Stimulated activated CD8-positive, alpha-beta memory T cell treated with anti-CD3 and anti-CD28 coated beads, Interleukin-12 subunit alpha, Interleukin-12 subunit beta, amount 100 ng/mL, for 24 hours (primary cell): ENCODE measurements around the gene IFNL1.
A peak's percentile ranks its signal among the peaks of the same experiment; 100 is the strongest.
"Not testable (repeated sequence)": the region's sequence is repeated elsewhere in the genome, so short reads cannot be mapped to it uniquely, and the experiment has no call there.

ENCODE experiments used
- DNase-seq: peaks from one replicate; pipeline ENCODE4 v3.0.0-alpha.2; 2020; ENCODE audit errors: extremely low read depth

Gene IFNL1

DNA sequence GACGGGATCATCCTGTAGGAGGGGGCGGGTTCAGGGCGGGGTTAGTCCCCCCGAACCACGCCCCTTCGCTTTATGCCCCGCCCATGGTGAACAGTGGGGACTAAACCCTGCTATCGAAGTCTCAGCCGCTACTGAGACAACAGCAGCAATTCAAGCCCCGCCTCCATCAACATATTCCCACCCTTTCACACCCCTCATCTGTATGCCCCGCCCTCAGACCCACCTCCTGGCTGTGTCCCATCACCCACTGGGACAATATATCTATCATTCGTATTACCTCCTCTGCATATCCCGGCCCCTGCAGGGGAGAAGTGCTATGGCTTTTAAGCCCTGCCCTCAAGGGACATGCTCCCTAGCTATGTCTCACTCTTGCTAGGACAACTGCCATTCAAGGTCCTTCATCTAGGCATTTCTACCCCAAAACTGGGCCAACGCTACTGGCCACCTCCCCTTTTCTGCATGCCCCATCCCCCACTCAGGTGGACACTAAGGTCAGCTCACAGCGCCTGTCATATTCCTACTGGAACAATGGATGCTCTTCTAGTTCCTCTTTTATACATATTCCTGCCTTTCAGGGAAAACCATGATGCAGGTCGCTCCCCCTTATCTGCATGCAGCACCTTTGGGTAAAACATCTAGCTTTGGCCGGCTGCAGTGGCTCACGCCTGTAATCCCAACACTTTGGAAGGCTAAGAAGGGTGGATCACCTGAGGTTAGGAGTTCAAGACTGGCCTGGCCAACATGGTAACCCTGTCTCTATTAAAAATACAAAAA, 12.5 kb downstream of the IFNL1 start:
- no peak for DNase-seq

DNA sequence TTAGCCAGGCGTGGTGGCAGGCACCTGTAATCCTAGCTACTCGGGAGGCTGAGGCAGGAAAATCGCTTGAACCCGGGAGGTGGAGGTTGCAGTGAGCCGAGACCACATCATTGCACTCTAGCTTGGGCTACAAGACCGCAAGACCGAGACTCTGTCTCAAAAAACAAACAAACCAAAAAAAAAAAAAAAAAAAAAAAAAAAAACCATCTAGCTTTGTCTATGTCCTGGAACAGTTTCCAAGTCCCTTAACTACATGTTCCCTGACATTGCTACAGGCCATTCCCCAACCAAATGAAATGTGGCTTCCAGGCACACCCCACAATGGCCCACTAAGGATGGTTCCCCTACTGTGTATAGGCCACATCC, 13.1 kb downstream of the IFNL1 start:
- not testable (repeated sequence) for DNase-seq

DNA sequence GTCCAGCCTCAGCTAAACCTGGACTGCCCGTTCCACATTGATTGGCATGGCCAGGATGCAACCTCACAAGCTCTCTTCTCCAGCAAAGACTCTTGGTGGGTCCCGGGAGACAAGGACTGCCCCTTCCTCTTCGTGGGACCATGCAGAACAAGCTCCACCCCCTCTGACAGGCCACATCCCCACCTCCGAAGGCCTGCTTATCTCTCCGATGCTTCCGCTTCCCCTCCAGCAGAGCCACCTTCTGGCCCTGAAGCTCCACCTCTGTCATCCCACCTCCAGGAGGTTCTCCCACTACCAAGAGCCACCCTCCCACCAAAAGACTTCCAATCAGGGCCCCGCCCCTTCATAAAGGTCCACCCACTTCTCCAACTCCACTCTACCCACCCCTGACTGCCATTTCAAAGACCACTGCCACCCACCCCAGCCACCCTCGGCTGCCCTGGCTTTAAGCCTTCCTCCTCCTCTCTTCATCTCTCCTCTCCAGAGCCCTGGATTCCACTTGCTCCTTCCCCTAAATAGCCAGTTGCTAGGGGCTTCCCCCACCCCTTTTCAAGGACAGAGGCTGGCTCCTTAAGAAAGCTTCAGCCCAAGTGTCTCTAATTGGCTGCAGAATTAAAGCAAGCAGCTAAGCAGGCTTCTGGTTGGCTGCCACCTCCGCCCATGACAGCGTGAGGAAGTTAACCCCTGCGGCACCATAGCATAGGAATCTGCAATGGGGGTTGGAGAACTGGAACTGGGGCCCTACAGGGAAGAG, 14.5 kb downstream of the IFNL1 start:
- DNase-seq: no peak

DNA sequence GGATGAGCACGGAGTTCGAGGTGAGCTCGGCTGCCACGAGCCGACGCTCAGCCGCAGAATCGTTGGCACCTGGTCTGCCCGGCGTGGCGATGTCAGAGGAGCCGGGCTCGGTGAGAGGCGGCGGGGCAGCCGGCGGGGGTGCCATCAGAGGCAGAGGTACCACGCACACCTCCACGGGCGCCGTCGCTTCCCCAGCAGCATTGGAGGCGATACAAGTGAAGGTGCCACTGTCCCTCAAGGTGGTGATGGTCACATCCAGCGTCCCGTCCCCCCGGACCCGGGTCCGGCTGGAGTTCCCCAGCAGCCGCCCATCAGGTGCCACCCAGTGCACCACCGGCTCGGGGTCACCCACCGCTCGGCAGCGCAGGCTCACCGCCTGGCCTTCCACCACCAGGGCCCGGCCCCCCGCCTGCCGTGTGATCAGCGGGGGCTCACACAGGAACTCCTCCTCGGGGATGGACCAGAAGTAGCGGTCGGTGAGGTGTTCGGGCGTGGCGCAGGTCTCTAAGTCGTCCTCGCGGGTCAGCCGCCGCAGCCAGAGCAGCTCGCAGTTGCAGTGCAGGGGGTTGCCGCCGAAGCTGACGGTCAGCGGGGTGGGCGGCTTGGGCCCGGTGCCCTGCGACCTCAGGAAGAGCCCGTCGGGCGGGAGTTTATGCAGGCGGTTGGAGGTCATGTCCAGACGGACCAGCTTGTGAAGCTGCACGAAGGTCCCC, 18.0 kb downstream of the IFNL1 start:
- no peak for DNase-seq

DNA sequence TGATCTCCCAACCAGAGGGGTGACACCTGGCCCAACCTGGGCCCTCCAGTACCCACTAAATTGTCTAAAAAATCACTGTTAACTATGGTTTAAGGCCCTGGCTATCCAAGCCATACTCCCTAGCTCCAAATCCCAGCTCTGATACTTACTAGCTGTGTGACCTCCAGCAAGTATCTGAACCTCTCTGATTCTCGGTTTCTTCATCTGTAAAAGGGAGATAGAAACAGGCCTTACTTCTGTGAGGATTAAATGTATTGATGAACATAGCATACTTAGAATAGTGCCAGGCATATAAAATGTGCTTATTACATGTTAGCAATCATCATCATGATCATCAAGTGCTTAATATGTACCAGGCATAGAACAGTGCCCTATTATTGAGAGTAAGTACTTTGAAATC, 19.7 kb downstream of the IFNL1 start:
- no peak for DNase-seq

DNA sequence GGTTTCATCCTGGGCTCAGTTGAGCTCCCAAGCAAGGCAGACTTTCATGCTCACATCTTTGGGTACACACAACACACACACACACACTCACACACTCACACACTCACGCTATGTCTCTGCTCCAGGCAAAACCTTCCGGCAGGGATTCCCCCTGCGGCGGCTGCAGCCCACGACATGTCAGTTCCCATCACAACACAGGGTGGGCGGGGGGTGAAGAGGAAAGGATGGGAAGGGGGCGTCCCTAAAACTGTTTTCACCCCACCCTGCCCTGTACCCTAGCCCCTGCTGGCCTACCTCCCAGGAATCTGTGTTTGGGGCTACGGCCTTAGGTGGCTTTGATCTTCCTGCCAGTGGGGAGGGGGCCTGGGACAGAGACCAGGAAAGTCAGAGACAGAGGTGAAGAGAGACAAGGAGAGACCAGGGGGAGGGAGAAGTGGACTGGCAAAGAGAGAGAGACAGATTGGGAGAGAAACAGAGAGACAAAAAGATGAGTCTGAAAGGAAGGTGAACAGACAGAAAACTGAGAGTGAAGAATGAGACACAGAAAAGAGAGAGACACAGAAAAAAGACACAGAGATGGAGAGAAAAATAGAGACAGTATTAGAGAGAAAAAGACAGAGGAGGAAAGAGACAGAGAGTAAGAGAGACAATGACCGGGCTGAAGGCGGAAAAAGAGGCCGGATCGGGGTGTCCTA, 20.6 kb downstream of the IFNL1 start:
- DNase-seq: no peak

DNA sequence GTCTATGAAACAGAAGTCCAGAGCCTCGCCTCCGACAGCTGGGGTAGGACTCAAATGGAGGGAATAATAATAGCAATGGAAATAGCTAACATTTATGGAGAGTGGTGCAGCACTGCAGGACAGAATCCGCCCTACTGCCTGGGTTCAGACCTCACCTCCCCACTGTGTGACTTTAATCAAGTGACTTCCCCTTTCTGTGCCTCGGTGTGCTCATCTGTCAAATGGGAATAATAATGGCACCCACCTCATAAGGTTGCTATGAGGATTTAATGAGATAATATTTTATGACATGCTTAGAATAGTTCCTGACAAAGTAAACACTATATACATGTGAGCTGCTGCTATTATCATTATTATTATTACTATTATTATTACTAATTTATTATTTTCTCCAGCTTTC, 21.3 kb downstream of the IFNL1 start:
- DNase-seq: no peak

DNA sequence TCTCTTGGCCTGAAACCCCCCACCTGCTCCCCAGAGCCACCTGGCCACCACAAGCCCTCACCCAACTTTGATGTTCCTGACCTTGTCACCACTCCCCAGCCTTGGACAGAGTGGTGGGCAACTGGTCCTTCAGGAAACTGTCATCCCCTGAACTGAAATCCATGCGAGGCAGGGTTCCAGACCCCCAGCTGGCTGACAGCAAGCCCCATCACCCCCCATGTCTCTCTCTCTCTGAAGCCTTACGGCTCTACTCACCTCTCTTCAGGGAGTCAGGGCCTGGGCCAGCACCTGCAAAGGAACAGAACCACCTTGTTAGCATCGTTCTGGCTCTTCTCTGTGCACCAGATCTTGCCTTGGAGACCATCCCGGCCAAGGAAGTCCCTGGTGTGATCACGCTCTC, 21.9 kb downstream of the IFNL1 start:
- no peak for DNase-seq

DNA sequence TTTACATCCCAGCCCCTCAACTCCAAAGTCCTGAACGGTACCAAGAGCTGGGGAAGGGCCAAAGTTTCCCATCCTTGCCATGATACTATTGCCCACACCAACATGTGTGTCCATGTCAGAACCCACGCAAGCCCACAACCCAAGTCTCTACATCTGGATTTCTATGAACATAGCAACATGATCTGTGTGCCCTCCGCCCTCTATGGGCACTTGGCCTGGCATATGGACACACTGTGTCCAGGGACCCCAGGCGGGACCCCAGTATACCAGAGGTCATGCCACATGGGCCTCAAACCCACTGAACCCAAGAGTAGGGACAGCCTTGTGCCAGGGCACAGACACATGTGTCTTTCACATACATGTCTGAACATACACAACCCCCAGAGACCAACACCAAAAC, 22.5 kb downstream of the IFNL1 start:
- DNase-seq: no peak

DNA sequence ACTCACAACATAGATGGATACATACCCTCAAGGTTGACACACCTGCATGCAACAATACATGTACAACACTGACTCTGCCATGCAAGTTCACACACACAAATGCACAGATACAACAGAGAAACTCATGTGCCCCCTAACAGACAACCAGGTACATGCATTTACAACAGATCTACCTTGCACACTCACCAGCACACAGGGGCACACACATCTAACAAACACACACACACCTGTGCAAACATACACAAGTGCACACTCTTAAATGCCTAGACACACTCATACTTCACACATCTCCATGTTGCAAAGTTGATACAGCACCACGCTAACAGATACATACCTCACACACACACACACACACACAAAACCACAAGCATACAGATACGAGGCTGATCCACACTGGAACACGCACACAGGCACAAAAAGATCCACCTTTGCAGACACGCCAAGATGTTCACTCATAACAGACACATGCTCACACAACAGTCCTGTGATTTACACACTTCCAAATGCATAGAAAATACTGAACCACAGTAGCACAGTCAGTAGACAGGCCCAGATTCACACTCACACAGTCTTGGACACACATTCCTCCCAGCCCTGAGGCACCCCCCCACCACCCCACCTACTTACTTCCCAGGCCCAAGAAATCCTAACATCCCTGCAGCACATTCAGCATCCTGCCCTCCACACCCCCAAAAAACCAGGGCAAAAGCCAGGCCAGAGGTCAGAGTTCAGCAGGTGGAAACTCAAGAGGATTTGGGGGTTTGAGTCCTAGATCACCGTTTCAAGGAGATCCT, 23.1 kb downstream of the IFNL1 start:
- DNase-seq: no peak

DNA sequence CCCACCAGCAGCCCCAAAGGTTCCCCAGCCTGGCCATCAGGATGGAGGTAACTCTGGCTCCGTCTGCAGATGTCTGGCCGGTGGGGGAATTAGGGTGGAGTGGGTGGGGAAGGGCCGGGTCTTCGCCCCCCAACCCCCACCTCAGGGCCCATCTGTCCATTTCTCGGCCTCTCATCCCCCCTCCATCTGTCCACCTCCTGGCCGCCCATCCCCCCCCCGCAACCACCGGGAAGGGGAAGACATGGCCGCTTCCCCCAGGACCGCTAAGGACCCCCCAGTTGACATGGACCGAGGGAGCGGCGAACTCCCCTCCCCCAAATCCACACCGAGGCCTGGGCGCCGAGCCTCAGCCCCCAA, 23.7 kb downstream of the IFNL1 start:
- DNase-seq: no peak

DNA sequence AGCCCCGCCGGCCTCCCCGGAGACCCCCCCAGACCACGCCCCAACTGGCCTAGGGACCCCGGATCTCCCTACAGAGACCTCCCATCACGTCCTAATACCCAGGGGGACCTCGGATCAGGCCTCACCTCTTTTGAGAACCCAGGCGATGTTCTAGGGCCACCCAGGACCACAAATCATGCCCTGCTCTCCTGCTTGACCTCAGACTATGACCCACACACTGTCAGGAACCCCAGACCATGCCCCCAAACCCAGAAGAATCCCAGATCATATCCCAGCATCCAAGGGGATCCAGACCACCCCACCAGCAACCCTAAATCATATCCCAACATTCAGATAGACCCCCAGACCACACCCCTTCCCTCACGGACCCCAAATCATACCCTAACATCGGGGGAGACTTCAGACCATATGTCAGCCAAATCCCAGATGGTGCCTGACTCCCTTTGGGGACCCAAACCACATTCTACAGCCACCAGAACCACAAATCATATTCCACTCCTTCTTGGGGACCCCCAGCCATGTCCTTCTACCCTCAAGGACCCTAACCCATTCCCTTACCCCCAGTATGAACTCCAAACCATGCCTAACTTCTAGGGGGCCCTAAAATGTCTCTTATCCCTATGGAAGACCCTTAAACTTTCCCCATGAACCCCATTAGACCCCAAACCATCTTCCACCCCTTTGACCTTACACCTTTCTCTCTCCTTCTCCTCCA, 25.1 kb downstream of the IFNL1 start:
- no peak for DNase-seq

DNA sequence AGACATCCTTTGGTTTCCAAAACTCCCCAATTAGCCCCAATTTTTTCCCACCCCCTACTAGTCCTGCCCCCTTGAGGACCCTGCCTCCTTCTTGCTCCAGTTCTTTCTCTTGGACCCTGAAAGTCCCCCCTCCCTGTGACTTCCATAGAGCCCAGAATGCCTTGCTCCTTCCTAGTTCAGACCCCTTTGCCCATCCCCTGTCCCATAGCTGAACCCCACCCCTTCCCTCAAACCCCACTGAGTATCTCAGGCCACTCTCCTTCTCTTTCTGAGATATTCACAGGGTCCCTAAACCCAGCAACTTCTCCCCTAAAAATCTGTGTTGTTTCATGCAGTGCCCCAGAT, 25.6 kb downstream of the IFNL1 start:
- no peak for DNase-seq

DNA sequence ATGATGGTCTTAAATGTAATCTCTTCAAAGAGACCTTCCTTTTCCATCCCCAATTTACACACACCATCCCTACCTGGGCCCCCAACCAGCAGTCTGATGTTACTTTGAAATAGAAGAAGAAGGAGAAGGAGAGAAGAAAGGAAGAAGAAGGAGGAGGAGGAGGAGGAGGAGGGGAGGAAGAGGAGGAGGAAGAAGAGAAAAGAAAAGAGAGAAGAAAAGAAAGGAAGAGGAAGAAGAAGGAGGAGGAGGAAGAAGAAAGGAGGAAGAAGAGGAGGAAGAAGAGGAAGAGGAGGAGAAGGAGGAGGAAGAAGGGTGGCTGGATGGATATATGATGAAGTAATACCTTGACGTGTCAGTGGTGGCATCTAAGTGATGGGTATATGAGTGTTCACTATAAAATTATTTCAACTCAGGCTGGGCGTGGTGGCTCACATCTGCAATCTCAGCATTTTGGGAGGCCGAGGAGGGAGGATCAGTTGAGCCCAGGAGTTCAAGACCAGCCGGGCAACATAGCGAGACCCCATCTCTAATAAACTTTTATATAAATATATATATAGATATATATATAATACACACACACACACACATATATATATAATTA, 28.1 kb downstream of the IFNL1 start:
- no peak for DNase-seq

DNA sequence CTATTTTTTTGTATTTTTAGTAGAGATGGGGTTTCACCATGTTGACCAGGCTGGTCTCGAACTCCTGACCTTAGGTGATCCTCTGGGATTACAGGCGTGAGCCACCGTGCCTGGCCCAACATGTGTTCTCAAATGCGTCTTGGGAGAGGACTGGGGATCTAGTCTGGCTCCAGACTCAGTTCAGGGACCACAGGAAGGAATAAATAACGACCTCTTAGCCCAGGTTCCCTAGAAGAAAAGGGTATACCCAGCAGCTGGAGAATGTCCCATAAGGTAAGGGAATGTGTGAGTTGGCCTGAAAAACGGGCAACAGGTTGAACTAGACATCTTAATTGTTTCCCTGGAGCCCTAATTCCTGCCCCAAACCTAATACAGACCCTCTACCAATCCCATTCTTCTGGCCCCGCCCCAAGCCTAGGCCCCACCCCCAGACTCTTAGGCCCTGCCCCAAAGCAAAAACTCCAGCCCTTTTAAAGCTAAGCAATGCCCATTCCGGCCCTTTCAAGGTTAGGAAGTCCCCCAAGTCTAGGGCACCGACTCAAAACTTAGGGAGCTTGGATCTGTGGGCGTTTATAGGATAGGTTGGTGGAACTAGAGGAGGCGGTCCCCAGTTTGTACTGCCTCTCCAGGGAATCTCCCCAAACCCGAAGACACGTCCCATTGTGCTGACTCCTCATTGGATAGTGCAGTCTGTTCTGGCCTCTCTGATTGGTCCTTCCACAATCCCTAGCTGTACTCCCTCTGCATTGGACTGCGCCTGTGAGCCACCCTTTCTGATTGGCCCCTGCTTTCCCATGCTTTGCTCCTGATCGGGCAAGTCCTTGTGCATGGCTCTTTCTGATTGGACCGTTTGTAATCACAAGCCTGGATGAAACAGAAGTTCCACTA, 29.8 kb downstream of the IFNL1 start:
- DNase-seq: no peak

DNA sequence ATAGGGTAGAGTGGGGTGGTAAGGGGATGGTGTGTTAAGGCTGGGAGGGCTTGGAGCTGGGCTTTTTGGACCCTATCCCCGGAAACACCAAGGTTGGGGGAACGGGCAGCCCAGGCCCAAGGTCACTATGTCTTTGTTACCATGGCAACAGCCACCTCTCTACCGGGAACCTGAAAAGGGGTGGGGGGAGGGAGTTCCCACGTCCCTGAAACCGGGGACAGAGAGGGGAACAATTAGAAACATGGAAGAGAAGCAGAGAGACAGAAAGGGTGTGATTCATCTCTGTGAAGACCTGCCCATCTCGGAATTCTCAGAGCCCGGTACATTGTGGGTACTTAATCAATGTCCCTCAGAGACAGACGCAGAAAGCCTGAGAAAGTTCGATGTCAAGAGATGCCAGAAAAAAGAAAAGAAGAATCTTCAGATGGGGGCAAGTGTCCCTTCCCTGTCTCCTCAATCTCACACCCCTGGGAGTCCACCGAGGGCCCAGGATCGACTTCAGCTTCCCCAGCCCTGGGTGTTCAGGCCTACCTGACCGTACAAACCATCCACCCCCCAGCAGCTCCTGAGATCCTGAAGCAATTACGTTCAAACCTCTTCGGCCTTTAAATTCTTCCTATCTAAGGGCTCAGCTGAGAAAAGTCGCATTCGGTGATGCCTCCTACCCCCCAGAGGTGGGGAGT, 31.3 kb downstream of the IFNL1 start:
- no peak for DNase-seq

DNA sequence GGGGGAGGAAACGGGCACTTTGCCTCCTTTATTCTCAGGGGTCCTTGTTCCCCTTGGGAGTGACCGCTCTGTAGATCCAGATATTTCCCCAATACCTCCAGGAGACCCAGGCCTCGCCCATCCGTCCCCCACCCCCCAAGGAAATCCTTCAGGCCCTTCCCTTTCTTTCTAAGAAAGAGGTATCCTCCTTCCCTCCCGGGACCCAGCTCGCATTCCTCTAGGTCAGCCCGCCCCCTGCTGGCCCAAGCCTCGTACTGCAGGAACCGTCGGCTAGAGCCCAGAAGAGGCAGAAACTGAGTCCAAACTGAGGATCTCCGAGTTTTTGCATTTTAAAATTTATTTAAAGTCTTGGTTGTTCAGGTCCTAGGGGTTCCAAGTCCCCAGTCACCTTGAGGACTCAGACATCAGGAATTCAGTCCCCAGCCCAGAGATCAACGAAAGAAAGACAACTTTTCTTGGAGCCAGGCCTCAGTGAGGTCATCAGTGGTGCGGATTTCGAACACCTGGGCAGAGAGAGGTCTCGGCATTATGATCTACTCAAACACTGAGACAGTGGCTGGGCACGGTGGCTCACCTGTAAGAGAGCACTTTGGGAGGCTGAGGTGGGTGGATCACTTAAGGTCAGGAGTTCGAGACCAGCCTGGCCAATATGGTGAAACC, 32.0 kb downstream of the IFNL1 start:
- DNase-seq: peak; percentile 32

DNA sequence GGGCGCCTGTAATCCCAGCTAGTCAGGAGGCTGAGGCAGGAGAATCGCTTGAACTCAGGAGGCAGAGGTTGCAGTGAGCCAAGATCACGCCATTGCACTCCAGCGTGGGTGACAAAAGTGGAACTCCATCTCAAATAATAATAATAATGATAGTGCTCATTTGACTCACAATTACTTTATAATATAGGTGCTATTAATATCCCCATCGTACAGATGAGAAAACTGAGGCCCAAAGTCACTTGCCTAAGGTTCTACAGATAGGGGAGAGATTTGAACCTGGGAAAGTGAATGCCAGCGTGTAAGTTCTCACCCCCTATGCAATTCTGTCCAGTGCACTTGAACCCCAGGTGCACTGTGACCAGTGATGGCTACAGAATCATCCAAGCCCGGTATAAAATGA, 33.7 kb downstream of the IFNL1 start:
- DNase-seq: no peak
